ENCODE measurements around the gene CD8B. TPM values are rescaled to one million over a fixed set of nuclear protein-coding genes. Genes with fewer than 3 reads are reported as not detected.
A peak's percentile ranks its signal among the peaks of the same experiment; 100 is the strongest.

CD8B gene
- total and polyA plus RNA-seq, 2 of the 13 experiments (the other 11 are each of a cell fraction or from before 2014, with no cell fraction given): 0.04 TPM; not detected in 1

- TF ChIP-seq, protein P1, sequence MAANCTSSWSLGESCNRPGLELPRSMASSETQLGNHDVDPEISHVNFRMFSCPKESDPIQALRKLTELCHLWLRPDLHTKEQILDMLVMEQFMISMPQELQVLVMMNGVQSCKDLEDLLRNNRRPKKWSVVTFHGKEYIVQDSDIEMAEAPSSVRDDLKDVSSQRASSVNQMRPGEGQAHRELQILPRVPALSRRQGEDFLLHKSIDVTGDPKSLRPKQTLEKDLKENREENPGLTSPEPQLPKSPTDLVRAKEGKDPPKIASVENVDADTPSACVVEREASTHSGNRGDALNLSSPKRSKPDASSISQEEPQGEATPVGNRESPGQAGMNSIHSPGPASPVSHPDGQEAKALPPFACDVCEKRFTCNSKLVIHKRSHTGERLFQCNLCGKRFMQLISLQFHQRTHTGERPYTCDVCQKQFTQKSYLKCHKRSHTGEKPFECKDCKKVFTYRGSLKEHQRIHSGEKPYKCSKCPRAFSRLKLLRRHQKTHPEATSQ (CRISPR knock-in tag; IDR thresholded peaks at IDR 0.05; ENCODE audit: borderline replicate concordance): no peak; the same call in 1 of the 2 replicates
- TF ChIP-seq ZNF749 (CRISPR knock-in tag; IDR thresholded peaks at IDR 0.05; ENCODE audit: borderline replicate concordance) (no peak), MXD4 (CRISPR knock-in tag; IDR thresholded peaks at IDR 0.05) (peak; percentile 70; the same call in 1 of the 2 replicates), BRCA1 (CRISPR knock-in tag; IDR thresholded peaks at IDR 0.05) (0 out of 2 replicates have a peak, but pooled peaks have one; percentile 36), ZNF235 (CRISPR knock-in tag; IDR thresholded peaks at IDR 0.05; ENCODE audit: borderline replicate concordance) (no peak), RFXANK (CRISPR knock-in tag; IDR thresholded peaks at IDR 0.05) (no peak), GPN1 (CRISPR knock-in tag; IDR thresholded peaks at IDR 0.05; ENCODE audit: borderline replicate concordance) (no peak), ZKSCAN5 (CRISPR knock-in tag; IDR thresholded peaks at IDR 0.05) (no peak), ZBTB42 (CRISPR knock-in tag; IDR thresholded peaks at IDR 0.05) (0 out of 2 replicates have a peak, but pooled peaks have one; percentile 60), ZNF639 (CRISPR knock-in tag; conservative IDR thresholded peaks at IDR 0.05) (no peak), ZNF563 (CRISPR knock-in tag; IDR thresholded peaks at IDR 0.05) (no peak; the same call in 1 of the 2 replicates), MZF1 (CRISPR knock-in tag; IDR thresholded peaks at IDR 0.05; ENCODE audit: borderline replicate concordance) (0 out of 2 replicates have a peak, but pooled peaks have one; percentile 64), SYNCRIP (IDR thresholded peaks at IDR 0.05; ENCODE audit: insufficient read depth, low read depth, low read length) (no peak), ZNF30 (CRISPR knock-in tag; IDR thresholded peaks at IDR 0.05) (no peak), IRX3 (CRISPR knock-in tag; IDR thresholded peaks at IDR 0.05; ENCODE audit: borderline replicate concordance, low read depth) (no peak), GTF2F1 (IDR thresholded peaks at IDR 0.05; ENCODE audit: low read length) (no peak), SMYD3 (CRISPR knock-in tag; IDR thresholded peaks at IDR 0.05) (no peak), DR1 (CRISPR knock-in tag; IDR thresholded peaks at IDR 0.05) (no peak), CENPX (CRISPR knock-in tag; IDR thresholded peaks at IDR 0.05) (no peak), HDAC6 (IDR thresholded peaks at IDR 0.05; ENCODE audit: low read depth, low read length) (no peak), ADNP (CRISPR knock-in tag; IDR thresholded peaks at IDR 0.05) (no peak), TP53 (CRISPR knock-in tag; conservative IDR thresholded peaks at IDR 0.05) (no peak)
- TF ChIP-seq, protein P2, sequence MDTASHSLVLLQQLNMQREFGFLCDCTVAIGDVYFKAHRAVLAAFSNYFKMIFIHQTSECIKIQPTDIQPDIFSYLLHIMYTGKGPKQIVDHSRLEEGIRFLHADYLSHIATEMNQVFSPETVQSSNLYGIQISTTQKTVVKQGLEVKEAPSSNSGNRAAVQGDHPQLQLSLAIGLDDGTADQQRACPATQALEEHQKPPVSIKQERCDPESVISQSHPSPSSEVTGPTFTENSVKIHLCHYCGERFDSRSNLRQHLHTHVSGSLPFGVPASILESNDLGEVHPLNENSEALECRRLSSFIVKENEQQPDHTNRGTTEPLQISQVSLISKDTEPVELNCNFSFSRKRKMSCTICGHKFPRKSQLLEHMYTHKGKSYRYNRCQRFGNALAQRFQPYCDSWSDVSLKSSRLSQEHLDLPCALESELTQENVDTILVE (CRISPR knock-in tag; IDR thresholded peaks at IDR 0.05): 0 out of 2 replicates have a peak, but pooled peaks have one; percentile 70
- TF ChIP-seq, protein P3, sequence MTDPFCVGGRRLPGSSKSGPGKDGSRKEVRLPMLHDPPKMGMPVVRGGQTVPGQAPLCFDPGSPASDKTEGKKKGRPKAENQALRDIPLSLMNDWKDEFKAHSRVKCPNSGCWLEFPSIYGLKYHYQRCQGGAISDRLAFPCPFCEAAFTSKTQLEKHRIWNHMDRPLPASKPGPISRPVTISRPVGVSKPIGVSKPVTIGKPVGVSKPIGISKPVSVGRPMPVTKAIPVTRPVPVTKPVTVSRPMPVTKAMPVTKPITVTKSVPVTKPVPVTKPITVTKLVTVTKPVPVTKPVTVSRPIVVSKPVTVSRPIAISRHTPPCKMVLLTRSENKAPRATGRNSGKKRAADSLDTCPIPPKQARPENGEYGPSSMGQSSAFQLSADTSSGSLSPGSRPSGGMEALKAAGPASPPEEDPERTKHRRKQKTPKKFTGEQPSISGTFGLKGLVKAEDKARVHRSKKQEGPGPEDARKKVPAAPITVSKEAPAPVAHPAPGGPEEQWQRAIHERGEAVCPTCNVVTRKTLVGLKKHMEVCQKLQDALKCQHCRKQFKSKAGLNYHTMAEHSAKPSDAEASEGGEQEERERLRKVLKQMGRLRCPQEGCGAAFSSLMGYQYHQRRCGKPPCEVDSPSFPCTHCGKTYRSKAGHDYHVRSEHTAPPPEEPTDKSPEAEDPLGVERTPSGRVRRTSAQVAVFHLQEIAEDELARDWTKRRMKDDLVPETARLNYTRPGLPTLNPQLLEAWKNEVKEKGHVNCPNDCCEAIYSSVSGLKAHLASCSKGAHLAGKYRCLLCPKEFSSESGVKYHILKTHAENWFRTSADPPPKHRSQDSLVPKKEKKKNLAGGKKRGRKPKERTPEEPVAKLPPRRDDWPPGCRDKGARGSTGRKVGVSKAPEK (CRISPR knock-in tag; IDR thresholded peaks at IDR 0.05; ENCODE audit: borderline replicate concordance): no peak; the same call in 1 of the 2 replicates
Observed at GRCh38 chr2:86808315-86809161, 53.1 kb downstream of the CD8B start (continued).
